ENCODE measurements around the gene GABRE. TPM values are rescaled to one million over a fixed set of nuclear protein-coding genes. Genes with fewer than 3 reads are reported as not detected.

The GABRE gene
- total RNA-seq, 1 donor from 2014 or later = 0.44 TPM

- no peaks in the 10 kb centered on the region for H3K4me1 Mint-ChIP-seq
Observed at GRCh38 chrX:151970661-151971060, 3.8 kb downstream of the GABRE start.

GRCh38 chrX:151970027-151970426 lies 4.4 kb downstream of the GABRE start:
- Mint-ChIP-seq H3K36me3 (ENCODE audit: low read depth) (peaks cover 2% of the 10 kb centered on the region), H3K27ac (ENCODE audit: unreplicated experiment) (no peak overlapping the region), H3K9me3 (peaks cover 13% of the 10 kb centered on the region), H3K4me3 (no peak overlapping the region), H3K4me1 (no peaks in the 10 kb centered on the region), H3K27me3 (ENCODE audit: low read depth) (peaks cover 30% of the 10 kb centered on the region)
- no peak for DNase-seq (ENCODE audit: low read depth, low spot score)
- TF ChIP-seq CTCF (conservative IDR thresholded peaks at IDR 0.05) = no peak

More at GRCh38 chrX:151970661-151971060, 3.8 kb downstream of the GABRE start:
- TF ChIP-seq CTCF (conservative IDR thresholded peaks at IDR 0.05) = no peak
- H3K9me3 Mint-ChIP-seq = peaks cover 11% of the 10 kb centered on the region
- peaks cover 36% of the 10 kb centered on the region for H3K27me3 Mint-ChIP-seq (ENCODE audit: low read depth)
- peaks cover 2% of the 10 kb centered on the region for H3K36me3 Mint-ChIP-seq (ENCODE audit: low read depth)
- DNase-seq (ENCODE audit: low read depth, low spot score) = no peak
- H3K4me3 Mint-ChIP-seq = no peak overlapping the region
- no peak overlapping the region for H3K27ac Mint-ChIP-seq (ENCODE audit: unreplicated experiment)

GRCh38 chrX:151966236-151966635 lies 8.2 kb downstream of the GABRE start:
- DNase-seq (ENCODE audit: low read depth, low spot score) = no peak
- TF ChIP-seq CTCF (conservative IDR thresholded peaks at IDR 0.05) = no peak
- Mint-ChIP-seq H3K4me3 (no peak overlapping the region), H3K27me3 (ENCODE audit: low read depth) (peaks cover 3% of the 10 kb centered on the region), H3K9me3 (peaks cover 19% of the 10 kb centered on the region), H3K36me3 (ENCODE audit: low read depth) (peaks cover 2% of the 10 kb centered on the region), H3K27ac (ENCODE audit: unreplicated experiment) (no peak overlapping the region), H3K4me1 (no peaks in the 10 kb centered on the region)

GRCh38 chrX:151962034-151962433 lies 12.4 kb downstream of the GABRE start:
- no peak overlapping the region for H3K27ac Mint-ChIP-seq (ENCODE audit: unreplicated experiment)
- no peak for TF ChIP-seq CTCF (conservative IDR thresholded peaks at IDR 0.05)
- no peak overlapping the region for H3K4me3 Mint-ChIP-seq
- DNase-seq (ENCODE audit: low read depth, low spot score) = no peak
- H3K36me3 Mint-ChIP-seq (ENCODE audit: low read depth) = peaks cover 5% of the 10 kb centered on the region
- no peaks in the 10 kb centered on the region for H3K27me3 Mint-ChIP-seq (ENCODE audit: low read depth)
- peaks cover 23% of the 10 kb centered on the region for H3K9me3 Mint-ChIP-seq
- no peaks in the 10 kb centered on the region for H3K4me1 Mint-ChIP-seq

- no peak for DNase-seq (ENCODE audit: low read depth, low spot score)
- Mint-ChIP-seq H3K27me3 (ENCODE audit: low read depth) (no peaks in the 10 kb centered on the region), H3K36me3 (ENCODE audit: low read depth) (peaks cover 11% of the 10 kb centered on the region), H3K4me3 (no peak overlapping the region), H3K4me1 (no peaks in the 10 kb centered on the region), H3K9me3 (peaks cover 29% of the 10 kb centered on the region), H3K27ac (ENCODE audit: unreplicated experiment) (no peak overlapping the region)
- no peak for TF ChIP-seq CTCF (conservative IDR thresholded peaks at IDR 0.05)
Observed at GRCh38 chrX:151958101-151958500, 16.4 kb downstream of the GABRE start.

- Mint-ChIP-seq H3K4me3 (no peak overlapping the region), H3K27me3 (ENCODE audit: low read depth) (no peaks in the 10 kb centered on the region), H3K36me3 (ENCODE audit: low read depth) (peaks cover 6% of the 10 kb centered on the region), H3K4me1 (no peaks in the 10 kb centered on the region), H3K27ac (ENCODE audit: unreplicated experiment) (no peak overlapping the region), H3K9me3 (peaks cover 16% of the 10 kb centered on the region)
- no peak for DNase-seq (ENCODE audit: low read depth, low spot score)
- TF ChIP-seq CTCF (conservative IDR thresholded peaks at IDR 0.05) = no peak
Observed at GRCh38 chrX:151954730-151955129, 19.7 kb downstream of the GABRE start.
